ENCODE results near the gene CDK19. TPM values are rescaled to one million over a fixed set of nuclear protein-coding genes. Genes with fewer than 3 reads are reported as not detected.
"Not testable (repeated sequence)": the region's sequence is repeated elsewhere in the genome, so short reads cannot be mapped to it uniquely, and the experiment has no call there.

Gene CDK19
- total RNA-seq, 2 donors from 2014 or later: 17.1 to 17.7 TPM

DNA sequence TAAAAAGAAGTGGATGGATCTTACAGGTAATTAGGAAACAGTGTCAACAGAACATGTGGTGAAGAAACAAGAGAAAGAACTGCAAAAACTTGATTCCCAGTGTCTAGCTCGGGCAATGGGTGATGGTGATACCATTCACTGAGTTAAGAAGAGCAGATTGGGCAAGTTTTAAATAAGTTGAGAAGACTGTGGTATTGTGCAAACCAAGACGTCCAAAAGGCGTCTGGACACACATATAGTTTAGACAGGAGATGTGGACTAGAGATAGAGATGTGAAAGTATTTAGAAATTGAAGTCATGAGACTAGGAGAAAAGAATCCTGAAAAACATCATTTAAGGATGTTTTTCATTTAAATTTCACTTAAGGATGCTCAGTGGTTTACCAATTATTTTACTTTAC, 53.9 kb downstream of the CDK19 start:
- H3K27ac Mint-ChIP-seq: no peak overlapping the region
- H3K36me3 Mint-ChIP-seq (ENCODE audit: low read depth): peaks cover 6% of the 10 kb centered on the region
- DNase-seq: no peak
- ATAC-seq: no peak
- H3K4me1 Mint-ChIP-seq: peaks cover 9% of the 10 kb centered on the region
- no peaks in the 10 kb centered on the region for H3K27me3 Mint-ChIP-seq
- H3K4me3 Mint-ChIP-seq: no peak overlapping the region
- H3K9me3 ChIP-seq (ENCODE audit: control insufficient read depth, low read length, poor library complexity, severe bottlenecking): no peaks in the 10 kb centered on the region

DNA sequence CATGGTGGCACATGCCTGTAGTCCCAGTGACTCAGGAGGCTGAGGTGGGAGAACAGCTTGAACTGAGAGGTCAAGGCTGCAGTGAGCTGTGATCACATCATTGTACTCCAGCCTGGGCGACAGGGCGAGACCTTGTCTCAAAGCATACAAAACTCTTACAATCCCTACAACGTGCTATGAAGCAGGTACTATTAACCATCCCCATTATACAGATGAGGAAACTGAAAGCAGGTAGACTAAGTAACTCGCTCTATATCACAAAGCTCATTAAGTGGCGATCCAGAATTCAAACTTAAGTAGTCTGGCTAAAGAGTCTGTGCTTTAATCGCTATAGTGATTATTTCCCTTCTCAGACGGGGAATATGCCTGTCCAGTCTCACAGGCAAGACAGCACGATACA, 54.7 kb downstream of the CDK19 start:
- DNase-seq (no peak), ATAC-seq (no peak)
- H3K4me1 Mint-ChIP-seq: peaks cover 10% of the 10 kb centered on the region
- no peaks in the 10 kb centered on the region for H3K9me3 ChIP-seq (ENCODE audit: control insufficient read depth, low read length, poor library complexity, severe bottlenecking)
- no peak overlapping the region for H3K4me3 Mint-ChIP-seq
- peak overlapping the region; percentile 71 for H3K27ac Mint-ChIP-seq
- no peaks in the 10 kb centered on the region for H3K27me3 Mint-ChIP-seq
- H3K36me3 Mint-ChIP-seq (ENCODE audit: low read depth): peaks cover 6% of the 10 kb centered on the region

DNA sequence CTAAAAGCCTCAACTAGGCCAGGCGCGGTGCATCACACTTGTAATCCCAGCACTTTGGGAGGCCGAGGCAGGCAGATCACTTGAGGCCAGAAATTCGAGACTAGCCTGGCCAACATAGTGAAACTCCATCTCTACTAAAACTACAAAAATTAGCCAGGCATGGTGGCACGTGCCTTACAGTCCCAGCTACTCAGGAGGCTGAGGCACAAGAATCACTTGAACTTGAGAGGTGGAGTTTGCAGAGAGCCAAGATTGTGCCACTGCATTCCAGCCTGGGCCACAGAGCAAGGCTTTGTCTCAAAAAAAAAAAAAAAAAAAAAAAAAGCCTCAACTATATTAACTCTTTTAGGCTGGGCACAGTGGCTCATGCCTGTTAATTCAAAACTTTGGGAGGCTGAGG, 55.2 kb downstream of the CDK19 start:
- not testable (repeated sequence) for H3K4me3 Mint-ChIP-seq; H3K36me3 Mint-ChIP-seq (ENCODE audit: low read depth); DNase-seq; H3K9me3 ChIP-seq (ENCODE audit: control insufficient read depth, low read length, poor library complexity, severe bottlenecking); ATAC-seq; H3K27me3 Mint-ChIP-seq
- H3K4me1 Mint-ChIP-seq: peaks cover 12% of the 10 kb centered on the region
- H3K27ac Mint-ChIP-seq: peak overlapping the region; percentile 71

DNA sequence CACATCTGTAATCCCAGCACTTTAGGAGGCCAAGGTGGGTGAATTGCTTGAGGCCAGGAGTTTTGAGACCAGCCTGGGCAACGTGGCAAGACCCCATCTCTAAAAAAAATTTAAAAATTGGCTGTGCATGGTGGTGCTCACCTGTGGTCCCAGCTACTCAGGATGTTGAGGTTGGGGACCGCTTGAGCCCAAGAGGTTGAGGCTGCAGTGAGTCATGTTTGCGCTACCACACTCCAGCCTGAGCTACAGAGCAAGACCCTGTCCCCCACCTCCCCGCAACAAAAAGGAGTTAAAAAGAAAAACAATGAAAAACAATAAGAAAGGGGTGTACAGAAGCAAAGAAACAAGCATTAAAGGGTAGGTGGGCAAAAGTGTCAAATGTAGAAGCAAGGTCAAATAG, 57.3 kb downstream of the CDK19 start:
- peaks cover 12% of the 10 kb centered on the region for H3K4me1 Mint-ChIP-seq
- no peaks in the 10 kb centered on the region for H3K9me3 ChIP-seq (ENCODE audit: control insufficient read depth, low read length, poor library complexity, severe bottlenecking)
- H3K27ac Mint-ChIP-seq: no peak overlapping the region
- no peaks in the 10 kb centered on the region for H3K27me3 Mint-ChIP-seq
- ATAC-seq: no peak
- H3K36me3 Mint-ChIP-seq (ENCODE audit: low read depth): peaks cover 2% of the 10 kb centered on the region
- no peak overlapping the region for H3K4me3 Mint-ChIP-seq
- DNase-seq: no peak

DNA sequence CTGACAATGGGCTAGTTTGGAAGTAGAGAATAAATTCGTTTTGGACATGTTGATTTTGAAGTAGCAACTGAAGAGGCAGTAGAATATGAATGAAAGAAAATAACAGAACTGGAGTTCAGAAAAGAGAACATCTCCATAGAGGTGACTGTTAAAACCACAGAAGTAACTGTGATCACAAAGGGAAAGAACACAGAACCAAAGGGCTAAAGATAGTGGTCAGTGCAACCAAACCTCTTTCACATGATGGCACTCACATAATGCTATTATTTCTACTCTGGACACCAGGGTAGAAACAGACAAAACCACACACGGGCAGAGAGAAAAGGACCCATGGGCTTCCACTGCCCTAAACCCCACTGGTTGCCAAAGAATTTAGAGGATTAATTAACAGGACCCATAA, 58.5 kb downstream of the CDK19 start:
- no peak overlapping the region for H3K4me3 Mint-ChIP-seq
- H3K9me3 ChIP-seq (ENCODE audit: control insufficient read depth, low read length, poor library complexity, severe bottlenecking): no peaks in the 10 kb centered on the region
- no peak for ATAC-seq
- no peaks in the 10 kb centered on the region for H3K27me3 Mint-ChIP-seq
- H3K27ac Mint-ChIP-seq: no peak overlapping the region
- H3K36me3 Mint-ChIP-seq (ENCODE audit: low read depth): peaks cover 2% of the 10 kb centered on the region
- H3K4me1 Mint-ChIP-seq: peaks cover 12% of the 10 kb centered on the region
- DNase-seq: no peak

DNA sequence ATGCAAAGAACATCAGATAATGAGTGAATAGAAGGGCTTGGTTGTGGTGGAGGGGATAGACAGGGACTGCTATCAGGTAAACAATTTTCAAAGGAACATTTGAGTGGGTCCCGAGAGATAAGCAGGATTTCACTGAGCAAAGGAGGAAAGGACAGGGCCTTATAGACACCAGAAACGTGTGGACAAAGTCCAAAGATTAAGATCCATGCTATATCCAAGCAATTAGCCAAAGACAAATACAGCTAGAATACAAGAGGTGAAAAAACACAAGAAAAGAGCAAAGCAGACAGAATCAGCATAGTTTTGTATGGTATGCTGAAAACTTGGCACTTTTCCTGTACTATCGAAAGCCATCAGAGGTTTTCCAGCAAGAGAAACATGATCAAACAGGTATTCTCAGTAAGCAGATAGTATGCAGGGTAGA, 59.8 kb downstream of the CDK19 start:
- Mint-ChIP-seq H3K36me3 (ENCODE audit: low read depth) (no peaks in the 10 kb centered on the region), H3K27me3 (no peaks in the 10 kb centered on the region), H3K27ac (no peak overlapping the region), H3K4me1 (peaks cover 9% of the 10 kb centered on the region), H3K4me3 (no peak overlapping the region)
- ATAC-seq: no peak
- no peaks in the 10 kb centered on the region for H3K9me3 ChIP-seq (ENCODE audit: control insufficient read depth, low read length, poor library complexity, severe bottlenecking)
- no peak for DNase-seq

DNA sequence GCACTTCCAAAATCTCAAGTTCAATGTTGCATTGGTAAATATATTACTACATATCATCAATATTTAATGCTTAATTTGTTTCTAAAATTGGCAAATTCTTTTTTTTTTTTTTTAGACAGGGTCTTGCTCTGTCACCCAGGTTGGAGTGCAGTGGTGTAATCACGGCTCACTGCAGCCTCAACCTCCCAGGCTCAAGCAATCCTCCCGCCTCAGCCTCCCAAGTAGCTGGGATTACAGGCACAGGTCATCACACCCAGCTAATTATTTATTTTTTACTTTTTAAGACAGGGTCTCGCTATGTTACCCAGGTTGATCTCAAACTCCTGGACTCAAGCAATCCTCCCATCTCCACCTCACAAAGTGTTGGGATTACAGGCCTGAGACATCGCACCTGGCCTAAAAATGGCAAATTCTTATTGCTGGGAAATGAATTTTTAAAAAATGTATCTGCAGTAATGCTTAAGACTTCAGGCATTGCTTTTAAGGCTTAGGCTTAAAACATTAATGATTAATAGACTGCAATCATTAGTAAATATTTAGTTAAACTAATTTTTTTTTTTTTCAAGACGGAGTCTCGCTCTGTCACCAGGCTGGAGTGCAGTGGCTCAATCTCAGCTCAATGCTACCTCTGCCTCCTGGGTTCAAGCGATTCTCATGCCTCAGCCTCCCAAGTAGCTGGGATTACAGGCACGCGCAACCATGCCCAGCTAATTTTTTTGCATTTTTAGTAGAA, 61.2 kb downstream of the CDK19 start:
- H3K27ac Mint-ChIP-seq; DNase-seq; H3K4me3 Mint-ChIP-seq; ATAC-seq; H3K27me3 Mint-ChIP-seq; H3K36me3 Mint-ChIP-seq (ENCODE audit: low read depth); H3K9me3 ChIP-seq (ENCODE audit: control insufficient read depth, low read length, poor library complexity, severe bottlenecking): not testable (repeated sequence)
- peaks cover 13% of the 10 kb centered on the region for H3K4me1 Mint-ChIP-seq

DNA sequence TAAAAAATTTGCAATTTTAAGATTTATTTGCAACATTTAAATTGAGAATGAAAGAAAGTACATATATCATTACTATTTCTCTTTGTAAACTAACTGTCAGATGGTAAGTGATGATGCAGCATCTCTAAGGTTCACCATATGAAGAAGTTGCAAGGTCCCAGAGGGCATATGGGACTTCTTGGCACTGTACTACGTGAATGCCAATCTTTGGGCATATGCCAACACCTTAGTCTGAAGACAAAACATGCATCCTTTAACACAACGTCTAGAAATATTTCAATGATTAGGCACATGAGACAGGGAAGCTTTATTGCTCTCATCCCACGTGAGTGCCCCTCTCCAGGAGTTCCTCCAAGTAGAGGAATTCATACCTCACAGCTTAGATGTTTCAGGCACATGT, 66.8 kb downstream of the CDK19 start:
- Mint-ChIP-seq H3K27me3 (no peaks in the 10 kb centered on the region), H3K4me1 (peaks cover 10% of the 10 kb centered on the region), H3K36me3 (ENCODE audit: low read depth) (no peaks in the 10 kb centered on the region), H3K27ac (no peak overlapping the region), H3K4me3 (no peak overlapping the region)
- ATAC-seq: no peak
- DNase-seq: no peak
- H3K9me3 ChIP-seq (ENCODE audit: control insufficient read depth, low read length, poor library complexity, severe bottlenecking): no peaks in the 10 kb centered on the region

DNA sequence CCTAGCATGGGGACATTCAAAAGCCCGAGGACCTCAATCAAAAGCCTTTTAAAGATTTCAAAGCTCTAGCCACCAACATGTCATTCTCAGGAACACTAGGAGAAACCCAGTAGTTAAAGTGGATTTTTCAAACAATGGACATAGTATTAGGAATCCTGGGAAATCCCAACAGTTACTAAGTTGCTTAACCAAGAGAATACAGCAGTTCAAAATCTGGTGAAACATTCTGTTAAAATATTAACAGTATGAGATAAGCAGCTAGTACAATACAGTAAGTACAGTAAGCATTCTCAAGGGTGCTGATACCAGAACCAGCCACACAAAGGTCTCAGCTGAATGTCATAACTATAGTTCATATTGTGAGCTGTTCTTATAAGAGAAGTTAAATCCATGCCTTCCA, 68.6 kb downstream of the CDK19 start:
- peaks cover 3% of the 10 kb centered on the region for H3K9me3 ChIP-seq (ENCODE audit: control insufficient read depth, low read length, poor library complexity, severe bottlenecking)
- Mint-ChIP-seq H3K4me3 (no peak overlapping the region), H3K4me1 (peaks cover 10% of the 10 kb centered on the region), H3K36me3 (ENCODE audit: low read depth) (no peaks in the 10 kb centered on the region), H3K27me3 (no peaks in the 10 kb centered on the region), H3K27ac (no peak overlapping the region)
- no peak for DNase-seq
- ATAC-seq: no peak

DNA sequence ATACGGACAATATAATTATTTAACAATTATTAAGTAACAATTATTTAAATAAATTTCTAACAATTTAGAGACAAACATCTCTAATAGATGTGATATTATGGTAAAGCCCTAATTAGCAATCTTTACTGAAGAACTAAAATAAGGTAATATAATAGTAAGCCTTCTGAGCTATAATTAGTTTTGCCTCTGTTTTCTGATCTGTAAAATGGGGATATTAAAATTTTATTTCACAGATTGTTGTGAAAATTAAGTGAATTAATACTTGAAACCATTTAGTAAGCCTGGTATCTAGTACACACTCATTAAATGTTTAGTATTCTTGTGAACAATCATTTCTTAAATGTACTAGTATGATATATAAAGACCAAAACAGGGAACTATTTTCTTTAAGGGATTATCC, 70.3 kb downstream of the CDK19 start:
- ATAC-seq: no peak
- H3K36me3 Mint-ChIP-seq (ENCODE audit: low read depth): peaks cover 2% of the 10 kb centered on the region
- no peak overlapping the region for H3K4me3 Mint-ChIP-seq

DNA sequence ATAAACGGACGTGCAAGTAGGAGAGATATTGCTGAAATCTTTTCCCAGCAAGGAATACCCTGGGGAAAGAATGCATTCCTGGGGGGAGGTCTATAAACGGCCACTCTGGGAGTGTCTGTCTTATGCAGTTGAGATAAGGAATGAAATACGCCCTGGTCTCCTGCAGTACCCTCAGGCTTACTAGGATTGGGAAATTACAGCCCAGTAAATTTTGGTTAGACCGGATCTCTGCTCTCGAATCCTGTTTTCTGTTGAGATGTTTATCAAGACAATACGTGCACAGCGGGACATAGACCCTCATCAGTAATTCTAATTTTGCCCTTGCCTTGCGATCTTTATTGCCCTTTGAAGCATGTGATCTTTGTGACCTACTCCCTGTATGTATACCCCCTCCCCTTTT, 72.7 kb downstream of the CDK19 start:
- H3K27ac Mint-ChIP-seq; H3K4me1 Mint-ChIP-seq; H3K27me3 Mint-ChIP-seq; DNase-seq; H3K36me3 Mint-ChIP-seq (ENCODE audit: low read depth); ATAC-seq; H3K4me3 Mint-ChIP-seq: not testable (repeated sequence)
- peaks cover 10% of the 10 kb centered on the region for H3K9me3 ChIP-seq (ENCODE audit: control insufficient read depth, low read length, poor library complexity, severe bottlenecking)

More for the DNA sequence above, 70.3 kb downstream of the CDK19 start:
- H3K27ac Mint-ChIP-seq: no peak overlapping the region
- peaks cover 3% of the 10 kb centered on the region for H3K4me1 Mint-ChIP-seq
- DNase-seq: no peak
- peaks cover 10% of the 10 kb centered on the region for H3K9me3 ChIP-seq (ENCODE audit: control insufficient read depth, low read length, poor library complexity, severe bottlenecking)
- H3K27me3 Mint-ChIP-seq: no peaks in the 10 kb centered on the region

DNA sequence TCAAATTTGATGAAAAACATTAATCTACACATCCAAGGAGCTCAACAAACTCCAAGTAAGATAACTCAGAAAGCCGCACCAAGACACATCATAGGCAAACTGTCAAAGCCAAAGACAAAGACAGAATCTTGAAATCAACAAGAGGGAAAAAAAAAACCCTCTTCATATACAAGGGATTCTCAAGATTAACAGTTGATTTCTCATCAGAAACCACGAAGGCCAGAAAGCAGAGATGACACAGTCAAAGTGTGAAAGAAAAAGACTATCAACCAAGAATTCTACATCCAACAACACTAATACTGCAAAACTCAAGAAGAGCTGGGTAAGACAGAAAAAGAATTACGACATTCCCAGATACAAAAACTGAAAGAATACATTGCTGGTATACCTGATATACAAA, 73.8 kb downstream of the CDK19 start:
- H3K27ac Mint-ChIP-seq: no peak overlapping the region
- H3K36me3 Mint-ChIP-seq (ENCODE audit: low read depth): peaks cover 5% of the 10 kb centered on the region
- peaks cover 10% of the 10 kb centered on the region for H3K9me3 ChIP-seq (ENCODE audit: control insufficient read depth, low read length, poor library complexity, severe bottlenecking)
- no peak overlapping the region for H3K4me3 Mint-ChIP-seq
- DNase-seq: no peak
- peaks cover 2% of the 10 kb centered on the region for H3K4me1 Mint-ChIP-seq
- H3K27me3 Mint-ChIP-seq: no peaks in the 10 kb centered on the region
- no peak for ATAC-seq

DNA sequence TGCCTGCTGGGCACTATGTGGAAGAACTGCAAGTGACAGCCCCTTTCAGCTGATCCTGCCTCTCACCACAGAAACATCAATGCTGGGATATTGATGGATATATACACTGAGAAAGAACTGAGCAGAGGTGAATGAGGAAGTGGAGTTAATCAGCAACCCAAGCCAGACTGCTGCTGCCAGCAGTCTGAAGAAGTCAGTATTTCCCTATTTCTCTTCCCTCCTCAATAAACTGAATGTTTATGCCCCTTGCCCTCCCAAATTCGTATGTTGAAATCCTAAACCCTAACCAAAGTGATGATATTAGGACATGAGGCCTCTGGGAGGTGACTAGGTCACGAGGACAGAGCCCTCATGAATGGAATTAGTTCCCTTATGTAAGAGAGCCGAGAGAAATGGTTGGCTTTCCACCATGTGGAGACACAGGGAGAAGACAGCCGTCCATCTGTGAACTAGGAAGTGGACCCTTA, 76.3 kb downstream of the CDK19 start:
- Mint-ChIP-seq H3K36me3 (ENCODE audit: low read depth) (peaks cover 7% of the 10 kb centered on the region), H3K4me1 (peaks cover 2% of the 10 kb centered on the region), H3K4me3 (no peak overlapping the region), H3K27ac (no peak overlapping the region), H3K27me3 (no peaks in the 10 kb centered on the region)
- ATAC-seq: no peak
- DNase-seq: no peak
- peaks cover 10% of the 10 kb centered on the region for H3K9me3 ChIP-seq (ENCODE audit: control insufficient read depth, low read length, poor library complexity, severe bottlenecking)

DNA sequence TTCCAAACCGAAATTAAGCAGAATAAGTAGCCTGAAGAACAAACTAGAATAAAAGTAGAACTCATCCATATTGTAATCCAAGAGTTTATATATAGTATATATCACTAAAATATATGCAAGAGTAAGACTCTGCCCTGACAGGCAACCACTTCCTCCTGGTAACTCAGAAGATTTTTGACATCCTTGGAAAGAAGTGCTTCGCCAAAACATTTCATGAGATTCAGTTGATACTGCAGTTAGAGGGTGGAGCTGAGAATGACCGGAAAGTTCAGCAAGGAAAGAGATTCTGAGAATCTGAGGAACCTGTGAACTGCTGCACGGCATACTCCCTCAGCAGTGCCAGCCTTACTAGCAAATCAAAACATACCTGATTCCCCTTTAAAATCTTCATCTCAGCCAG, 79.6 kb downstream of the CDK19 start:
- ATAC-seq (no peak), DNase-seq (no peak)
- no peak overlapping the region for H3K27ac Mint-ChIP-seq
- peaks cover 5% of the 10 kb centered on the region for H3K36me3 Mint-ChIP-seq (ENCODE audit: low read depth)
- H3K4me1 Mint-ChIP-seq: peaks cover 2% of the 10 kb centered on the region
- H3K9me3 ChIP-seq (ENCODE audit: control insufficient read depth, low read length, poor library complexity, severe bottlenecking): peaks cover 2% of the 10 kb centered on the region
- no peak overlapping the region for H3K4me3 Mint-ChIP-seq
- no peaks in the 10 kb centered on the region for H3K27me3 Mint-ChIP-seq

All from T-helper 17 cell (primary cell).